ENCODE measurements around the gene NF1. TPM values are rescaled to one million over a fixed set of nuclear protein-coding genes. Genes with fewer than 3 reads are reported as not detected.

Gene NF1
- total RNA-seq, 1 donor, result 21.9 TPM

- peaks cover 19% of the 10 kb centered on the region for H3K27me3 ChIP-seq (ENCODE audit: insufficient read depth, low read length)
- H3K9me3 ChIP-seq (ENCODE audit: low read depth, low read length), result no peaks in the 10 kb centered on the region
- H3K4me1 ChIP-seq (ENCODE audit: insufficient read depth, low read length), result peaks cover 4% of the 10 kb centered on the region
- no peak overlapping the region for H3K4me3 ChIP-seq (ENCODE audit: low read length)
These were observed 291.8 kb downstream of the NF1 start for GRCh38 chr17:31386542-31387075.

- peaks cover 24% of the 10 kb centered on the region for H3K27me3 ChIP-seq (ENCODE audit: insufficient read depth, low read length)
- H3K4me1 ChIP-seq (ENCODE audit: insufficient read depth, low read length), result peaks cover 9% of the 10 kb centered on the region
- no peaks in the 10 kb centered on the region for H3K9me3 ChIP-seq (ENCODE audit: low read depth, low read length)
- no peak overlapping the region for H3K4me3 ChIP-seq (ENCODE audit: low read length)
These were observed 292.7 kb downstream of the NF1 start for GRCh38 chr17:31387438-31387837.

DNA sequence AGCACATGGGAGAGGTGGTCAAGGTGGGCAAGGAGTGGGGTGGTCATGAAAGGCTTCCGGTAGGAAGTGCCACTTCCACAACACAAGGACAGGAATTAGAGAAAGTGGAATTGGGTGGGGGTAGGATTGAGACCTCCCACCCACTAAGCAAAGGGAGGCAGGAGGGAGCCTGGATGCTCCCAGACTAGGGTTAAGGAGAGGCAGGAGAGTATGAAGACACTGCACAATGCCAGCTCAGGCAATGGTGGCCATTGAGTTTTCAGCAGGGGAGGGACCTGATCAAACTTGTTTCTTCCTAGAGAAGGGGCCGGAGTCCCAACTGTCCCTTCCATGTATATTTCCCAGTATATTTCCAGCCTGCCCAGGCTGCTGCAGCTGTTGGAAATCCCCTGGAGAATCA lies 293.6 kb downstream of the NF1 start:
- no peaks in the 10 kb centered on the region for H3K9me3 ChIP-seq (ENCODE audit: low read depth, low read length)
- H3K4me3 ChIP-seq (ENCODE audit: low read length), result no peak overlapping the region
- H3K4me1 ChIP-seq (ENCODE audit: insufficient read depth, low read length), result peaks cover 9% of the 10 kb centered on the region
- H3K27me3 ChIP-seq (ENCODE audit: insufficient read depth, low read length), result peaks cover 33% of the 10 kb centered on the region

DNA sequence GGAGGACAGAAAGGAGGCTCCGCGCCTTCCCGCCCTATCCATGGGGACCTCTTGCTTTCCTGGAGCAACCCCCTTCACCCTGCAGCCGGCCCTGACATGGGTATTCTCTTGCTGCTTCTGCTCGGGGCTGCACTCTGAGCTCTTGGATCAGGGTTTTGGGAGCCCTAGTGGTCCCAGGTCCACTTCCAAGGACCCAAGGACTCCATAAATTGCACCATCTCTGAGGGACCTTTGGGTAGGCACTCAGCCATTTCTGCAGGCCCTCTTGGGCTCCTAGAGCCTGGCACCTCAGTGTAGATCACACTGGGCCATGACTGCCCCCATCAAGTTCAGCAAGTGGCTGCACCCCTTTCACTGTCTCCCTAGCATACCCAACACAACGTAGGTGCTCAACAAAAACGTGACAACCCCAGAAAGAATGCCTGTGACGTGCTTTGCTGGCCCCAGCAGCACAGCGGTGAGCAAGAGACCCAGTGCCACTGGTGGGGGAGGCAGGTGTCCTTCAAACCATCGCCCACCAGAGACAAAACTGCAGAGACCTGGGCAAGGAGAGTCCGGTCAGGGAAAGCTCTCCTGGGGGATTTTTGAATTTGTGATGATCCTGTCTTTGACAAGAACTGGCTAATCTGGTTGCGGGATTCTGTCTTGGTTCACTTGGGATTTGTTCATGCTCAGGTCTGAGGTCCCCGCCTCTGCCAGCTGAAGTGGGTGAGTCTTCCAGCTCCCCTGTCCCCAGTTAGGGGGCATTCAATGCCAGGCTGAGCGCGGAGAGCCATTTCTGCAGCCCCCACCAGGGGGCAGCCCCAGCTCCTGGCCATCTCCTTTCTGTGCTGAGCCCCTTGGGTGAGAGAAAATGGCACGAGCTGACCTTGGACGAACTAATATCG lies 294.2 kb downstream of the NF1 start:
- H3K4me3 ChIP-seq (ENCODE audit: low read length), result no peak overlapping the region
- H3K27me3 ChIP-seq (ENCODE audit: insufficient read depth, low read length), result peaks cover 39% of the 10 kb centered on the region
- no peaks in the 10 kb centered on the region for H3K9me3 ChIP-seq (ENCODE audit: low read depth, low read length)
- peaks cover 9% of the 10 kb centered on the region for H3K4me1 ChIP-seq (ENCODE audit: insufficient read depth, low read length)

GRCh38 chr17:31389657-31390381 lies 295.0 kb downstream of the NF1 start:
- Histone ChIP-seq H3K4me3 (ENCODE audit: low read length) (no peak overlapping the region), H3K27me3 (ENCODE audit: insufficient read depth, low read length) (peaks cover 44% of the 10 kb centered on the region), H3K9me3 (ENCODE audit: low read depth, low read length) (no peaks in the 10 kb centered on the region), H3K4me1 (ENCODE audit: insufficient read depth, low read length) (peaks cover 9% of the 10 kb centered on the region)

DNA sequence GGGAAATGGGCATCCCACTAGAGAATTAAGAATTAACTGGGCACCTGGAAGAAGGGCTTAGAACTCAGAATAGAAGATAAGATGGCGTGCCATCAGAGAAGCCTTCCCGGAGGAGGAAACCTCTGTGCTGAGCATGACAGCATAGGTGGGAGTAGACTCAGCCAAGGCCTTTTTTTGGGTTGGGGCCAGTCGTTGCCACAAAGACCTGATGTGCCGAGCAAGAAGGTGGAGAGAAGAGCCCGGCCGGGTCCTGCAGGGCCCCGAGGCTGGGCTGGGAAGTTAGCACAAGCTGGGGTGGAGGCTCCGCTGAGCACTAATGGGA lies 295.6 kb downstream of the NF1 start:
- H3K27me3 ChIP-seq (ENCODE audit: insufficient read depth, low read length), result peaks cover 49% of the 10 kb centered on the region
- H3K9me3 ChIP-seq (ENCODE audit: low read depth, low read length), result no peaks in the 10 kb centered on the region
- no peak overlapping the region for H3K4me3 ChIP-seq (ENCODE audit: low read length)
- H3K4me1 ChIP-seq (ENCODE audit: insufficient read depth, low read length), result peaks cover 9% of the 10 kb centered on the region

- H3K27me3 ChIP-seq (ENCODE audit: insufficient read depth, low read length), result peaks cover 52% of the 10 kb centered on the region
- no peaks in the 10 kb centered on the region for H3K9me3 ChIP-seq (ENCODE audit: low read depth, low read length)
- H3K4me3 ChIP-seq (ENCODE audit: low read length), result no peak overlapping the region
- peaks cover 9% of the 10 kb centered on the region for H3K4me1 ChIP-seq (ENCODE audit: insufficient read depth, low read length)
These were observed 296.1 kb downstream of the NF1 start for GRCh38 chr17:31390748-31391495.

GRCh38 chr17:31391496-31391949 lies 296.7 kb downstream of the NF1 start, which contains the start of gene RAB11FIP4:
Gene RAB11FIP4 (plus strand): TSS chr17:31391675. CDS start chr17:31391853, 178 bp downstream.
- H3K4me3 ChIP-seq (ENCODE audit: low read length), result no peak within 1 kb of the TSS
- peaks cover 9% of the 10 kb centered on the region for H3K4me1 ChIP-seq (ENCODE audit: insufficient read depth, low read length)
- H3K27me3 ChIP-seq (ENCODE audit: insufficient read depth, low read length), result peaks cover 52% of the 10 kb centered on the region
- H3K9me3 ChIP-seq (ENCODE audit: low read depth, low read length), result no peaks in the 10 kb centered on the region

GRCh38 chr17:31392002-31392855 lies 297.5 kb downstream of the NF1 start:
- Histone ChIP-seq H3K27me3 (ENCODE audit: insufficient read depth, low read length) (peaks cover 52% of the 10 kb centered on the region), H3K4me3 (ENCODE audit: low read length) (no peak overlapping the region)

DNA sequence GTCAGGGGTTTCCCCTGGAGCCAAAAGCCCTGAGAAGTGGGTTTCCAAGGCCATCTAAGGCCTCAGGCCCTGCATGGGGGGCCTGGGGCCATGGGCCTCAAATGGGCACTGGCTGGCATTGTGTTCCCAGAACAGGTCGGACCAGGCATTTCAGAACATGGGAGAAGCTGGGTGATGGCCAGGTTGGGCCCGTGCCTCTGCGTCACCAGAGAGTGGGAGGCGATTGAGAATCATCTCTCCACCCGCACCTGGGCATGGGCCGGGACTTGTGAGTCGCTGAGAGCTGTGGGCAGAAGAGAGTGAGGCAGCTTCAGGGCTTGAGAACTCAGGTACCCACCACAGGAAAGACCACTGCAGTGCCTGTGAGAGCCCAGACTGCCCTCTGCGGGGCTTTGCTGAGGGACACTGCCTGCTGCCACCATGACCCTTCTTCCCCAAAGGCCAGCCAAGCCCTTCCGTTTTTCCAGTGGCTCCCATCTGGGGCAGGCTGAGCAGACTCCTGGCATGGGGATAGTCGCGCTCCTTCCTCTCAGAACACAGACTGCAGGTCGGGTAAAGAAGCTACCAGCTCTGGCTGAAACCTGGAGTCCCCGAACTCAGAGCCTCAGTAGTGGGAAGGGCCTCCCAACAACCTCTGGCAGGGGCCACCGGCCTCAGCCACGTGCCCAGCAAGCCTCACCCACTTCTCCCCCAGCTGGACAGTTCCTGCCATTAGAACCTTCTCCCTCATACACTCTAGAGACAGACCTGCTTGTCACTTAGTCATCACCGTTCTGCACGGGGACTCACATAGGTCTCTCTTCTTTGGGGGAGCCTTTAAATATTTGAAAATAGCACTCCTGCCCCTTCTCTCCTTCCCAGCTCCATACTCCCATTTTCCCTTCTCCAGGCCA lies 298.3 kb downstream of the NF1 start:
- Histone ChIP-seq H3K9me3 (ENCODE audit: low read depth, low read length) (no peaks in the 10 kb centered on the region), H3K4me3 (ENCODE audit: low read length) (no peak overlapping the region), H3K4me1 (ENCODE audit: insufficient read depth, low read length) (peaks cover 9% of the 10 kb centered on the region), H3K27me3 (ENCODE audit: insufficient read depth, low read length) (peaks cover 52% of the 10 kb centered on the region)

More at GRCh38 chr17:31392002-31392855, 297.5 kb downstream of the NF1 start:
- no peaks in the 10 kb centered on the region for H3K9me3 ChIP-seq (ENCODE audit: low read depth, low read length)
- H3K4me1 ChIP-seq (ENCODE audit: insufficient read depth, low read length), result peaks cover 9% of the 10 kb centered on the region

- peaks cover 52% of the 10 kb centered on the region for H3K27me3 ChIP-seq (ENCODE audit: insufficient read depth, low read length)
These were observed 299.0 kb downstream of the NF1 start for GRCh38 chr17:31393749-31394146.

DNA sequence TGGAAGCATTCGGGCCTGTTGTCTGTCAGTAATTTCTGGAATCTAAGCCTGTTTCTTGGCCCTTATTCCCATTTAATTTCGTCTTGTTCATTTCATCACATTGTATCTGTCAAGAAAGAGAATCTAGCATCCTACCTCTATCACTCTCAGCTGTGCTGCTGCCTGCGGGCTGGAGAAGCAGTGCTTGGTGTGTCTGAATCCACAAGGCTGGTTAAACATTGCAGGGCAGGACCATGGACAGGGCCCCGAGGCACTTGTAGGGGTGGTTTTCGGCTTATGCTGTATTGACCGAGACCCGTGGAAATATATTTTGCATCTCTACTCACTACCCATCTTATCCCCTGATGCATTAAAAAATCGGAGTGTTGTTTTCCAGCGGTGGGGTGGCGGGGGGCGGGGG lies 299.8 kb downstream of the NF1 start:
- H3K9me3 ChIP-seq (ENCODE audit: low read depth, low read length), result no peaks in the 10 kb centered on the region
- H3K4me1 ChIP-seq (ENCODE audit: insufficient read depth, low read length), result peaks cover 9% of the 10 kb centered on the region
- no peak overlapping the region for H3K4me3 ChIP-seq (ENCODE audit: low read length)
- H3K27me3 ChIP-seq (ENCODE audit: insufficient read depth, low read length), result peaks cover 49% of the 10 kb centered on the region

More at GRCh38 chr17:31393749-31394146, 299.0 kb downstream of the NF1 start:
- no peaks in the 10 kb centered on the region for H3K9me3 ChIP-seq (ENCODE audit: low read depth, low read length)
- peaks cover 9% of the 10 kb centered on the region for H3K4me1 ChIP-seq (ENCODE audit: insufficient read depth, low read length)
- no peak overlapping the region for H3K4me3 ChIP-seq (ENCODE audit: low read length)

- Histone ChIP-seq H3K27me3 (ENCODE audit: insufficient read depth, low read length) (peaks cover 29% of the 10 kb centered on the region), H3K4me1 (ENCODE audit: insufficient read depth, low read length) (no peaks in the 10 kb centered on the region), H3K9me3 (ENCODE audit: low read depth, low read length) (no peaks in the 10 kb centered on the region), H3K4me3 (ENCODE audit: low read length) (no peak overlapping the region)
These were observed 302.6 kb downstream of the NF1 start for GRCh38 chr17:31397256-31397939.
